ENCODE measurements around the gene LIPC. TPM values are rescaled to one million over a fixed set of nuclear protein-coding genes. Genes with fewer than 3 reads are reported as not detected.

The LIPC gene
- polyA plus RNA-seq, 3 donors = 0.37 TPM; not detected in 2

DNA sequence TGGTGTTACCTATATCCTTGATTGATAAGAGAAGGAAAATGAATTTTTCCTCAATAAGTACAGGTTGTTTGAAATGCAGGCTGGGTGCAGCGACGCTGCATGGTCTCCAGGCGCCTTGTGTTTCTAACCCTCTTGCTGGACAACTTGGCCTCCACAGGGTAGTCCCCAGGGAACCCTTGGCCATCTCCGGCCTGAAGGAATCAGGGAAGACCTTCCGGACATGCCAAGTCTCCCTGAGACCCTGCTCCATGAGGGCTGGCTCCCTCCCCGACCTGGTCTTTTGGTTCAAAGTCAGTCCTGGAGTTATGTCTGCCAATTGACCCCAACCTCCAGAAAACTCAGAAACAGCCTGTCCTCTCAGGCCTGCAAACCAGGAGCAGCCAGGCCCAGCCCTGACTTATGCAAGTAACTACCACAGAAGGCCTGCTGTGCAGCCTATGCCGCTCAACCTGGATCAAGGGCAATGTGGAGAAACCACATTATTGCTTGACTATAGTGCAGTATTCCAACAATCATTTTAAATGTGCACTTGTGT is 98.3 kb downstream of the LIPC start:
- Histone ChIP-seq H4K20me1 (ENCODE audit: insufficient read depth, low read length) (no peaks in the 10 kb centered on the region), H3K4me3 (replicated peaks in 1 of 3; ENCODE audit: low read depth in 2 of 3, low read length in 3 of 3) (no peak overlapping the region), H2AFZ (ENCODE audit: insufficient read depth, low read depth, low read length, poor library complexity, severe bottlenecking) (no peak overlapping the region), H3K79me2 (ENCODE audit: insufficient read depth, low read length) (no peaks in the 10 kb centered on the region), H3K4me1 (ENCODE audit: control insufficient read depth in 1 of 2, insufficient read depth in 2 of 2, low read length in 2 of 2) (peaks cover 27 to 29% of the 10 kb centered on the region in 2 donors), H3K9me3 (replicated peaks in 1 of 2; ENCODE audit: control insufficient read depth in 1 of 2, insufficient read depth in 1 of 2, low read length in 2 of 2) (no peaks in the 10 kb centered on the region), H3K27me3 (ENCODE audit: control insufficient read depth in 2 of 2, insufficient read depth in 2 of 2, low read length in 2 of 2) (no peaks in the 10 kb centered on the region), H3K9ac (ENCODE audit: insufficient read depth, low read length, poor library complexity, severe bottlenecking) (no peak overlapping the region), H3K4me2 (replicated peaks; ENCODE audit: extremely low read depth, low read length, poor library complexity, severe bottlenecking) (no peak overlapping the region), H3K36me3 (replicated peaks in 1 of 2; ENCODE audit: control insufficient read depth in 1 of 2, insufficient read depth in 2 of 2, low read length in 2 of 2) (no peaks in the 10 kb centered on the region), H3K27ac (ENCODE audit: low read depth in 1 of 2, low read length in 2 of 2) (no peak overlapping the region)
- no peak overlapping the region for H3K27ac Mint-ChIP-seq
- intact Hi-C loops (cut with micrococcal nuclease) = no loop called here
- no peak overlapping the region for H3K4me3 Mint-ChIP-seq
- no peaks in the 10 kb centered on the region for H3K27me3 Mint-ChIP-seq (ENCODE audit: low read depth in 3 of 3)
- TF ChIP-seq, protein P1, sequence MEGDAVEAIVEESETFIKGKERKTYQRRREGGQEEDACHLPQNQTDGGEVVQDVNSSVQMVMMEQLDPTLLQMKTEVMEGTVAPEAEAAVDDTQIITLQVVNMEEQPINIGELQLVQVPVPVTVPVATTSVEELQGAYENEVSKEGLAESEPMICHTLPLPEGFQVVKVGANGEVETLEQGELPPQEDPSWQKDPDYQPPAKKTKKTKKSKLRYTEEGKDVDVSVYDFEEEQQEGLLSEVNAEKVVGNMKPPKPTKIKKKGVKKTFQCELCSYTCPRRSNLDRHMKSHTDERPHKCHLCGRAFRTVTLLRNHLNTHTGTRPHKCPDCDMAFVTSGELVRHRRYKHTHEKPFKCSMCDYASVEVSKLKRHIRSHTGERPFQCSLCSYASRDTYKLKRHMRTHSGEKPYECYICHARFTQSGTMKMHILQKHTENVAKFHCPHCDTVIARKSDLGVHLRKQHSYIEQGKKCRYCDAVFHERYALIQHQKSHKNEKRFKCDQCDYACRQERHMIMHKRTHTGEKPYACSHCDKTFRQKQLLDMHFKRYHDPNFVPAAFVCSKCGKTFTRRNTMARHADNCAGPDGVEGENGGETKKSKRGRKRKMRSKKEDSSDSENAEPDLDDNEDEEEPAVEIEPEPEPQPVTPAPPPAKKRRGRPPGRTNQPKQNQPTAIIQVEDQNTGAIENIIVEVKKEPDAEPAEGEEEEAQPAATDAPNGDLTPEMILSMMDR (IDR thresholded peaks at IDR 0.05) = no peak
- DNase-seq = no peak
- WGBS (ENCODE audit: insufficient coverage) = 97% methylated on average over 6 of the region's 7 CpGs
- peaks cover 28% of the 10 kb centered on the region for H3K4me1 Mint-ChIP-seq
- peaks cover 0 to 1% of the 10 kb centered on the region in 2 donors for H3K36me3 Mint-ChIP-seq
- H3K9me3 Mint-ChIP-seq = peaks cover 0 to 3% (median 0%) of the 10 kb centered on the region in 7 donors

DNA sequence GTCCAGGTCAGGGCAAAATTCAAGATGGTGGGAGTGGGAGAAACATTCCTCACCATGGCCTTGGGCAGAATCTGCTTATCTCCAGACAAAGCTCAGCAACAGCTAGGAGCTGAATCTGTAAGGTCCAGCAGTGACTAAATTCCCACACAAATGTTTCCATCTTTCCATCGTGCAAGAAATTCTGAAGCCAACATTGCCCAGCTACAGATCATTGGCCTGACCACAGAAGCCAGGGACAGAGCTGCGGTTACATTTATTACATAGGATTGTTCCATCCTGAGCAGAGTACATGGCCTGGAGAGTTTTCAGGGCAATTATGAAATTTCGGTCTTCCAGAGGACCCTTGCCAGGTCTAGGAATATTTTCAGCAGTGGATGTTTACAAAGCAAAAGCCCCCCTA is 100.3 kb downstream of the LIPC start:
- TF ChIP-seq, protein P1 (IDR thresholded peaks at IDR 0.05) = no peak
- H2AFZ ChIP-seq (ENCODE audit: insufficient read depth, low read depth, low read length, poor library complexity, severe bottlenecking) = no peak overlapping the region
- H3K9ac ChIP-seq (ENCODE audit: insufficient read depth, low read length, poor library complexity, severe bottlenecking) = no peak overlapping the region
- no peaks in the 10 kb centered on the region for H3K27me3 ChIP-seq (ENCODE audit: control insufficient read depth in 2 of 2, insufficient read depth in 2 of 2, low read length in 2 of 2)
- 100% methylated on average over 1 of the region's 3 CpGs for WGBS (ENCODE audit: insufficient coverage)
- no peaks in the 10 kb centered on the region for H3K9me3 ChIP-seq (replicated peaks in 1 of 2; ENCODE audit: control insufficient read depth in 1 of 2, insufficient read depth in 1 of 2, low read length in 2 of 2)
- peaks cover 7 to 9% of the 10 kb centered on the region in 2 donors for H3K4me1 ChIP-seq (ENCODE audit: control insufficient read depth in 1 of 2, insufficient read depth in 2 of 2, low read length in 2 of 2)
- no peak overlapping the region for H3K4me2 ChIP-seq (replicated peaks; ENCODE audit: extremely low read depth, low read length, poor library complexity, severe bottlenecking)
- H3K36me3 ChIP-seq (replicated peaks in 1 of 2; ENCODE audit: control insufficient read depth in 1 of 2, insufficient read depth in 2 of 2, low read length in 2 of 2) = no peaks in the 10 kb centered on the region
- no peak for DNase-seq
- H3K79me2 ChIP-seq (ENCODE audit: insufficient read depth, low read length) = no peaks in the 10 kb centered on the region
- Mint-ChIP-seq H3K9me3 (no peaks in the 10 kb centered on the region), H3K27ac (no peak overlapping the region), H3K36me3 (peaks cover 0 to 1% of the 10 kb centered on the region in 2 donors), H3K4me3 (no peak overlapping the region), H3K4me1 (peaks cover 7% of the 10 kb centered on the region), H3K27me3 (ENCODE audit: low read depth in 3 of 3) (peaks cover 0 to 1% (median 0%) of the 10 kb centered on the region in 3 donors)
- H3K27ac ChIP-seq (ENCODE audit: low read depth in 1 of 2, low read length in 2 of 2) = no peak overlapping the region
- no peak overlapping the region for H3K4me3 ChIP-seq (replicated peaks in 1 of 3; ENCODE audit: low read depth in 2 of 3, low read length in 3 of 3)
- intact Hi-C loops (cut with micrococcal nuclease) = no loop called here
- no peaks in the 10 kb centered on the region for H4K20me1 ChIP-seq (ENCODE audit: insufficient read depth, low read length)

Data from CD14-positive monocyte (primary cell).